Stimulated activated CD4-positive, alpha-beta T cell treated with anti-CD3 and anti-CD28 coated beads, Interleukin-2, amount 100 ng/mL, for 48 hours (primary cell): Measurements from ENCODE around the gene DNAJC6.
A peak's percentile ranks its signal among the peaks of the same experiment; 100 is the strongest.
"Not testable (repeated sequence)": the region's sequence is repeated elsewhere in the genome, so short reads cannot be mapped to it uniquely, and the experiment has no call there.

ENCODE experiments used
- DNase-seq, 2 donors: peaks; one replicate each; pipeline ENCODE4 v3.0.0-alpha.2; 2020

DNAJC6 gene

GRCh38 chr1:65309304-65310077 is at the start of gene DNAJC6:
Gene DNAJC6, plus strand, starts transcription at chr1:65309543. Its CDS starts 203 bp downstream, at chr1:65309746.
- DNase-seq: peak; percentile 46 to 61

GRCh38 chr1:65259816-65260215 is 49.5 kb upstream of the DNAJC6 start:
- DNase-seq: no peak

- DNase-seq: no peak
Observed at GRCh38 chr1:65260851-65261473, 48.4 kb upstream of the DNAJC6 start.

DNA sequence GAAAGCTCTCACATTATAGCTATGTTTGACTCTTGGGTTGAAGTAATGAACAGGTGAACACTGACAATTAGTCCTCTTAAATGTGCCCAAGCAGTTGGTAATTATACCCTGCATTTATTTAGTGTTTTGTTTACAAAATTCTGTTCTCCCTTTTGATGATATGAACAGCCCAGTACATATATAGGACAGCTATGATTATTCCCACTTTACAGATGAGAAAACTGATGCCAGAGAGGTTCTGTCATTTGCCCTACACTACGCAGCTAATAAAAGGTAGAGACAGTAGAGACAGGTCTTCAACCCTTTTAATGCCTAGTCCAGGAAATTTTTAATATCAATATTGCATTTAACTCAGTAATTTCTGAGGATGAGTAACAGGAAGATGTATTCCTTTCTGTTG is 46.1 kb upstream of the DNAJC6 start:
- no peak for DNase-seq

GRCh38 chr1:65264197-65264929 is 45.0 kb upstream of the DNAJC6 start:
- no peak for DNase-seq

DNA sequence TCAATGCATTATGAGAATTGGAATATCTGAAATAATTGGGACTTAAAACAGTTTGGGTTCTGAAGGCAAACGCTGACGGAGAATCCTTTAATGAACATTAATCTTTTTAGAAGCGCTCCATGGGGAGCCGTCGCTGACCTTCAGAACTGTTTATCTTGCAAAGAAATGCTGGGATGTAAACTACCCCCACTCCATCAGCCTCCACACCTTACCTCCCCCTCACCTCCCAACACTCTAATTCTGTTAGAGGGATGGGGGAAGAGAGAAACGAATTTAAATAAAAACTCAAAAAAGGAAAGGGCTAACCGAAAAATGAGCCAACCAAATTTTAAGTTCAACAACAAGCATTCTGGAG is 44.1 kb upstream of the DNAJC6 start:
- DNase-seq: no peak

GRCh38 chr1:65265651-65266351 is 43.5 kb upstream of the DNAJC6 start:
- no peak for DNase-seq

- DNase-seq: no peak
Observed at GRCh38 chr1:65266476-65266875, 42.9 kb upstream of the DNAJC6 start.

- no peak for DNase-seq
Observed at GRCh38 chr1:65267271-65267670, 42.1 kb upstream of the DNAJC6 start.

DNA sequence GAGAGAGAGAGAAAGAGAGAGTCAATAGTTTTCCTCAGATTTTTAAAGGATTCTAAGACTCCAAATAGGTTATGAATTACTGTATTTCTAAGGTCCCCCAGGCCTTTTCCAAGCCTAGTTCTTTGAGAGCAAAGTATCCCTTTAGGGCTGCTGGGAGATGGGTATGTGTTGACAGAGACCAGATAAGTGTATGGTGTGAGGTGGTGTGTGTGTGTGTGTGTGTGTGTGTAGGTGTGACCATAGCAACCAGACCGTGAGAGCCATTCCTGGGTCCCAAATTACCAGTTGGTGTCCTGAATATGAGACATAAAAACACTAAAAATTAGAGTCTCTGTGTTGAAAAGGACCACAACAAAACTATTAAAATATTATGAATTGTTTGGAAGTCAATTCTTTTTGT is 41.7 kb upstream of the DNAJC6 start:
- no peak for DNase-seq

DNA sequence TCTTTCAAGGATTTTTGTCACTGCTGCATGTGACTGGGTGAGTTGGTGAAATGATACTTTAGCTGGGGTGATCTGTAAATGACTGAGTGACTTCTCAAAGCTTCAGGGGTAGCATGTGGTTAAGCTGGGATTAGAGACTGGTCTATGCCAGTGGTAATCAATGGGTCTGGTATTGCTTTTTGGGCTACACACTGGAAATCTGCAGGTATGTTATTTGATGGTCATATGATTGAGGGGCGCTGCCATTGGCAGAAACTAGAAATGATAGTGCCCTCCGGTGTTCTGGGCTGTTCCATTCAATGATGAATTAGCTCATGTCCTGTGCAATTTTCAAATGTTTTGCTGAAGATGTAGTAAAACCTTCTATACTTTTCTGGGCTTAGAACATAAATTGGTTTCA is 39.7 kb upstream of the DNAJC6 start:
- no peak for DNase-seq

GRCh38 chr1:65276197-65276939 is 33.0 kb upstream of the DNAJC6 start:
- DNase-seq: no peak

GRCh38 chr1:65277605-65278347 is 31.6 kb upstream of the DNAJC6 start:
- DNase-seq: no peak

DNA sequence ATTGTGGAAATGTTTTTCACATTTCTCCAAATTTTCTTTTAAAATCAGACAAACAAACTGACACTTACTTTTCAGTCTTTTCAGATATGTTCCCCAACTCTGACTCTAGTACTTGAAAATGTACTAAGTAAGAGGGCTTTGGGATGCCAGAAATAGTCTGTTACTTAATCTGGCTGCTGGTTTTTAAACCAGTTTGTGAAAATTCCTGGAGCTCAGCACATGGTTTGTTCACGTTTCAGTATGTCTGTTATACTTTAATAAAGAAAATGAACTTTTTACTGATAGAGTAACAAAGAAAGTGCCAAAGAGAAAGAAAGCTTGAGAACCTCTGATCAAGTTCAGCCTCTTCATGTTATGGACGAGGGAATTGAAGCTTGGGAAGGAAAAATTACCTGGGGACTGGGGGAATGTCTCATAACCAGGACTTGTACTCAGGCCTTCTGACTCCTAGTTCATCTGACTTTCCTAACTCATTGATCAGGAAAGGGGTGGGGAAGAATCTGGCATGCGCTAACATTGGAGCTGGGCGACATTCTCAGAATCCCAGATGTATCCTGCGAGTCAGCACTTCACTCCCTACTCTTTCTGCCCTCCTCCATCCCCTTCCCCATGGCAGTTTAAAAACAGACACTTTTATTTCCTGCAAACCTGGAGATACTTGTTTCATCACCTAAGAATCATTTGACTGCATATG is 30.8 kb upstream of the DNAJC6 start:
- no peak for DNase-seq

- DNase-seq: no peak
Observed at GRCh38 chr1:65279070-65279779, 30.1 kb upstream of the DNAJC6 start.

GRCh38 chr1:65281846-65282245 is 27.5 kb upstream of the DNAJC6 start:
- DNase-seq: no peak

DNA sequence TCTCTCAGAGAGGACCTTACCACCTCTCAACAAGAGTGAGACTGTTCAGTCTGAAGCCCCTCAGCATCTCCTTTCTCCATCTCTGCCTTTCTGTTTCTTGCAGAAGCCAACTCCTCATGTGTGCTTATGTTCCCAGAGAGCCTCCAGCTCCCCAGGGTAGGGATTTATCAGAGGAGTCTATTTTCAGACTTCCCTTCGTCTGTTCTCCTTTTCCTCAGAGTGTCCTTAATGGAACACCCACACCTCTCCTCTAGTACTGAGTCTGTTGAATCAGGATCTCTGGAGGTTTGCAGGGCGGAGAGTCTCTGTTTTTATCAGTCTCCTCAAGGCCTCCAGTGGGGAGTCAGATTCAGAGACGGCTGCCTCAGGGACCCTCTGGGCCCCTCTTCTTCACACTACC is 25.1 kb upstream of the DNAJC6 start:
- no peak for DNase-seq

- no peak for DNase-seq
Observed at GRCh38 chr1:65289449-65289848, 19.9 kb upstream of the DNAJC6 start.

GRCh38 chr1:65291818-65292217 is 17.5 kb upstream of the DNAJC6 start:
- DNase-seq: not testable (repeated sequence)

- no peak for DNase-seq
Observed at GRCh38 chr1:65292861-65293593, 16.3 kb upstream of the DNAJC6 start.
